ENCODE data around the gene CNTN4.

Gene CNTN4

DNA sequence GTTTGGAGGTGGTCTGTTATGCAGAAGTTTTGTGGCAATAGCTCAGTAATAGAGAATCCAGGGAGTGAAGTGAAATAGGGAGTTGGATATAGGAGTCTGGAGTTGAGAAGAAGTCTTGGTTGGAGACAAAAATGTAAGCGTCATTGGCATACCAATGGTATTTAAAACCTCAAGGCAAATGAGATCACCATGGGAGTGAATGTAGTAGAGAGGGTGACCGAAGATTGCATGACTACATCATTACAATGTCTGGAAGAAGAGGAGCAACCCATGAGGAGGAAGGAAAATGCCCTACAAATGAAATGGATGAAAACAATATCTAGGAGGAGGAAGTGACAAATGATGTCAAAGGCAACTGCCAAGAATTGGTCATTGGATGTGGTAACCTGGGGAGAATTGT is 54.4 kb downstream of the CNTN4 start:
- DNase-seq (ENCODE audit: low read depth): no peak

DNA sequence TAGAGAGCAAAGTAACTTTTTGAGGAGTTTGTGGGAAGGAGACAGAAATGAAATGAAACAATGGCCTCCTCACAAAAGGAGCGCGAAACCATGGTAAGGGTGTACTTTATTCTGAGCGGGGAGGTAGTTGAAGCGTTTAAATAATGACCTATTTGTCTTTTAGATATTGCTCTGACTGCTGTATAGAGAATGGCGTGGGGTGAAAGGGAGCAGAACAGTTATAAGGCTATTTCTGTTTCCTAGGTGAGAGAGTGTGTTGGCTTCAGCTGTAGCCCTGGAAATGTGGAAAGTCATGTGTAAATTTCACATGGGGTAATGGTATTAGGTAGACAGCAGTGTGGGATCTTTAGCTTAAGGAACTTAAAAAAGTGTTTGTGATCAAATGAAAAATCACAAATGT is 54.9 kb downstream of the CNTN4 start:
- DNase-seq (ENCODE audit: low read depth): no peak

DNA sequence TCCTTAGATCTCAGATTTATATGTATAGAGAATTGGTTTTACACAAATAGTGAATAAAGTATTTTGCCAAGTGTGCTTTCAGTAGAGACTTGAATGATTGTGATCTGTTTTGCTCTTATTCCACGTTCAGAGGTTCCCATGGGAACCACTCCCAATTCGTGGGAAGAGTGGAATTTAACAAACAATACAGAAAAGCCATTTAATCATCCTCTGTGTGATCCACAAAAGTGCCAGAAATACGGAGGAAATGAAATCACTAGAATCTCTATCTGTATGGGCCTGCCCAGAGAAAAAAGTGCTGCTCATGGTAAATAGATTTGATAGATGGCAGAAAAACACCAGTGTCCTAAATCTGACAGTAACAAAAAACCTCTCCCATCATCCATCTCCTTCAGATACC is 56.0 kb downstream of the CNTN4 start:
- DNase-seq (ENCODE audit: low read depth): no peak

DNA sequence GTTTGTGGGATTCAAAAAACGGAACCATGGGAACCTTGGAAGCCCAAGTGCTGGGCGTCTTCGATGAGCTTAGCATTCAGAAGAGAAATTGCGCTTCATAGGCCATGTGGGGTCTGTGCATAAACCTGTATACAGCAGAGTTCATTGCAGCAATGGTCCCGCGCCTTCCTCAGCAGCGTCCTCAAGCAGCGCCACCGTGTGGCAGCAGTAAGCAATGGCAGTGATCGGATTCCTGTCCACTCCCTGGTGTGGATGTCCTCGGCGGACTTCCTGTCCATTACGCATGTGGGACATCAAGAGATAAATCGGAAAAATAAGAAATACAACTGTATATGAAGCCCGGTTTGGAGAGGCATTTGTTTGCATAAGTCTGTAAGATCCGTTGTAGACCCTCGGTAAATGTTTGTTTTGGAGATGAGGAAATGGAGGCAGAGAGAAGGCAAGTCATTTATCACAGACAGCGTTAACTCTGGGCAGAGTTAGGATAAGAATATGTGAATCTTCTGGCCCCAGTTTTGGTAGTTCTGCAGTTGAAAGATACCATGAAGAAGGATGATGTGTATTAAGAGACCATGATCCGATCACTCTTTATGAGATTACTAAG is 57.7 kb downstream of the CNTN4 start:
- no peak for DNase-seq (ENCODE audit: low read depth)

DNA sequence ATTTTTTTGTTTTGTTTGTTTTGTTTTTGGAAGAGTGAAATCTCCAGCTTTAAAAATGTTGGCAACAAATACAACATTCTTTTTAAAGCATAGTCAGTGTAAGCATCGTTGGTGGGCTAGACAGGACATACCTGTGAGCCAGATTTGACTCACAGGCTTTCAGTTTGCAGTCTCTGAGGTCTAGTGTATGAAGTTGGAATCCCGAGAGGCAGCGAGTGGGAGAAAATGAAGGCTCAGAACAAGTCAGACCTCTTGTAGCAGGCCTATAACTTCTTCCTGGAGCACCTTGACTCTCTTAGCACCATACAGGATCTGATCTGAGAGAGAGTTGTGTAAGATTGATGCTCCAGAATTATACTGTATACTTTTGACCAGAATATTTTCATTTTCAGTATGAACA is 60.2 kb downstream of the CNTN4 start:
- DNase-seq (ENCODE audit: low read depth): no peak

DNA sequence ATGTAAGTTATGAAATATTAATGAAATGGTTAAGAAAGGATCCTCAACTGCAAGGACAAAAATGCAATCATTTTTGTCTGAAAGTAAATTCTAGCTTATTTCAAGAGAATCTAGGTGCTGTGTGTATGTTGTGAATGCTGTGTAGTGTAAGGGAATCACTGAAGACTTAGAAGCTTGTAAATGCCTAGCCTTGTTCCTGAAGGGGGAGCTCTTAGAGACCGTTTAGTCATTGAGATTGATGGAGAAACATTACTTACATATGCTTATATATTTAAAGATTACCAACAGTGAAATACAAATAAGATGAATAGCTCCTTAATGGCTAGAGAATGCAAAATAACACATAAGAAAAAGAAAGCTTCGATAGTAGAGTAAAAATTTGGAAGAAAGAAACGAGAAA is 67.9 kb downstream of the CNTN4 start:
- DNase-seq (ENCODE audit: low read depth): no peak

DNA sequence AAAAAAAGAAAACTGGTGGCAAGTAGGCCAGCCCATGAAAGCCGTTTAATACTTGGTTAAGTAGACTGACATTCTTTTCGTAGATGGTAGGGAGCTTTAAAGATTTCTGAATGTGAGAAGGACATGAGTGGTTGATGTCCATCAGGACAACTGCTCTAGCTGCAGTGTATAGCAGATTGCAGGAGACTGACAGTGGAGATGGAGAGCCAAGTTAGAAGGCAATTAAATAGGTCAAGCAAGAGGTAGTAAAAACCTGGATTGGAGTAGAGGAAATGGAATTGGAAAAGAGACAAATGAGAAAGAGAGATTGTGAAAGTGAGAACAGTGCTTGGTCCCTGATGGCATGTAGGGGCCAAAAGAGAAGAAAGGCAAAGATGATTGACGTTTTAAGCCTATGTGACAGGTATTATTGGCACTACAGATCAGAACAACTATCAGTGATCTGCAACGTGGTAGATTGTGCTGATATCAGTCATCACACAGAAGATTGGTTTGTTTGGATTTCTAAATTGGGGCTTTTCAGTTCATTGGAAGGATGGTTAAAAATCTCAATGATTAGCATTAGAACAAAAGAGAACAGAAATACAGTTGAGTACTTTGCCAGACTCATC is 74.0 kb downstream of the CNTN4 start:
- no peak for DNase-seq (ENCODE audit: low read depth)

DNA sequence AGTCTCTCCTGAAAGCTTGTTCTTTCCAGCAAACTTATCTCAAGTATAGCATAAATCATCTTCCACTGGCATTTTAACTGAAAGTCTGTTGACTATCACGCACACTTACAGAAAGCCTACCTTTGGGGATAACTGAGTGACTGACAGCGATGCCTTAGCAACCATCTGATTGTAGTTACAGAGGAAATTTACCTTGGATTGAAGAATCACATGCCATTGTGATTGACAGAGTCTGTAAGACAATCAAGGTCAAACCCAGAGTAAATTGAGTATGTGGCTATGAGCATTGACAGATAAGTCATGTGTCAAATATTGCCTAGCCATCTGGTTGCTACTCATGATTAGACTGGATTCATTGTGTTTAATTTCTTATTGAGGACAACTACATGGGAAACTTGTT is 82.0 kb downstream of the CNTN4 start:
- DNase-seq (ENCODE audit: low read depth): no peak

DNA sequence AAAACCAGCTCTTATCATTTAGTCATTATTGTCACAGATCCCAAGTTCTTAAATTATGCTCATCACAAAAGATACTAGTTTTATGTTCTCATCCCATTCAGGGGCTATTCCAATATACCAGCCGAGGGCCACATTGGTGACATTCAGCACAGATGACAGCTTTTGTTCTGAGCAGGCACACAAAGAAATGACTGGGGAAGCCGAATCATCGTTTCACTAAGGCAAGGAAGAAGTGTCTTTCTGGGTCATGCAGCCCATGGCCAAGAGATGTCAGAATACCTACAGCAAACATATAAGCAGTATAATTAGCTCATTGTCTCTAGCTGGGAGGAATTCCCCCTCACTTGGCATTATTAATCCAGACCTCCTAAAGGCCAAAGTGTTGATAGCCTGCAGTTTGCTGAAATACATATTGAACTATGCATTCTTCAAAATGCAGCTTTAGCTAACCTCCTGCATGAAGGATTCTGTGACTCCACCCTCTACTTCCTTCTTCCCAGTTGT is 100.2 kb downstream of the CNTN4 start:
- DNase-seq (ENCODE audit: low read depth): no peak

DNA sequence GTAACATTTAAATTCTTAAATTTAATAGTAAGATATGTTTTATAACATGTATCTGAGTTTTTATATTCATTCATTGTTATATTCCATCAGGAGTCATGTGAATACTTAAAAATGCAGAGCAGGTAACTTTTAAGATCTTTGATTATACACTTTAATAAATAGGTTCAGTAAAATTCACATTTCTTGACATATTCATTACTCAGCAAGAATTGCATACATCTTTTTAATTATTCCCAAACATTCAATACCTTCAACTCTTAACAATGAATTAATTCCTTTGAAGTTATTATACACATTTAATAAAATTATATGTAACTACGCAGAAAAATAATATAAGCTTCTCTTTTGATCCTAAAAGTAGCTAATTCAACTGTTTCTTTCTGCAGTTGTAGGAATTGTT is 105.4 kb downstream of the CNTN4 start:
- DNase-seq (ENCODE audit: low read depth): no peak

DNA sequence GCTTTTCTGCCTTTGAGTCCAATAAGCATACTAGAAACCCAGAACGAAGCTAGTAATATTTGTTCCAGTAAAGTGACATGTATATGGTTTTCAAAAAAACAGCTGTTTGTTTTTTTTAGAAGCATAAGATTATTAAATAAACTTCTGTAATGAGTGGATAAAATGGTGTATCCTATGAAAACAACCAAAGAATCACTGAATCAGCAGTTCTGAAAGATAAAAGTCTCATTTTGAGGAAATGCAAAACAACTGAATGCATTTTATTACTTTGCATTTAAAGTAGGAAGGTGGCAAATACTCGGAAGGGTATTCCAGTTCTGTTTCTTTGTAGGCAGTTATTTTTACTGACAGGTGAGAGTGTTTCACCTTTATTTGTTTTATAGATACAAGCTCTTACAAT is 107.0 kb downstream of the CNTN4 start:
- no peak for DNase-seq (ENCODE audit: low read depth)

DNA sequence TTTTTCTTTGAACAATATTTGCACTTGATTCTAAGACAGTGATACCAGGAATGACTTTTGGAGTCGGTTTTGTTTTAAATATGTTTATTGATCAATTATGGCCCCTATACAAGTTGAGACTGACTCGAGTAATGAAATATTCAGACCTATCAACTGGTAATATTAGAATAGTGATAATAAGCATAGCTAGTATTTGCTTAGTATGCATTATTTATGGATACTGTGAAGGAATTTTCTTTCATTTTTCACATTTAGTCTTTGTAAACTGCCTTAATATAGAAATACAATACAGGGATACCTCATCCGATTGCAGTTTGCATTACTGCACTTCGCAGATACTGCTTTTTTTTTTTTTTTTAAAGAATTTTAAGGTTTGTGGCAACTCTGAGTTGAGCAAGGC is 107.9 kb downstream of the CNTN4 start:
- DNase-seq (ENCODE audit: low read depth): no peak

DNA sequence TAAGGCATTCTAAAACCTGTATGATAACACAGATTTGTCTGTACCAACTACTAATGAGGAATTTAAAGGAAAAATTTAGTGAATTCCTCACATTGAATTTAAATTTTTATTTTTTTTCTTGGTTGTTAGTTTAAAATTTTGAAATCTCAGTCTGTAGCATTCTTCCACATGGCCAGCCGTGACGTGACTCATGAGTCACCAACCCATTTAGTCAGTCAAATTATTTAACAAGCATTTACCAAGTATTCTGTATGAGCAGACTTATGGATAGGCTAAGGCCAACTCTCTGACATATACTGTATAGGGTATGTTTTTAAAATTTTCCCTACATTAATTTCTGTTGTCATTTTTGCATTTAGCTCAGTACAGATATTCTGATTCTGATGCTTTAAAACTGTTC is 112.9 kb downstream of the CNTN4 start:
- DNase-seq (ENCODE audit: low read depth): no peak

DNA sequence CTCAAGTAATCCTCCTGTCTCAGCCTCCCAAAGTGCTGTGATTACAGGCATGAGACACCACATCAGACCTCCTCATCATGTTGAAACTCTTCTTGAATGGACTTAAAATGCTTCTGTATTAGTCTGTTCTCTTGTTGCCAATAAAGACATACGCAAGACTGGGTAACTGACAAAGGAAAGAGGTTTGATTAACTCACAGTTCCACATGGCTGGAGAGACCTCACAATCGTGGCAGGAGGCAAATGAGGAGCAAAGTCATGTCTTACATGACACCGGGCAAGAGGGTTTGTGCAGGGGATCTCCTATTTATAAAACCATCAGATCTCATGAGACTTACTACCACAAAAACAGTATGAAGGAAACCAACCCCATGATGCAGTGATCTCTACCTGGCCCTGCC is 113.5 kb downstream of the CNTN4 start:
- DNase-seq (ENCODE audit: low read depth): no peak

DNA sequence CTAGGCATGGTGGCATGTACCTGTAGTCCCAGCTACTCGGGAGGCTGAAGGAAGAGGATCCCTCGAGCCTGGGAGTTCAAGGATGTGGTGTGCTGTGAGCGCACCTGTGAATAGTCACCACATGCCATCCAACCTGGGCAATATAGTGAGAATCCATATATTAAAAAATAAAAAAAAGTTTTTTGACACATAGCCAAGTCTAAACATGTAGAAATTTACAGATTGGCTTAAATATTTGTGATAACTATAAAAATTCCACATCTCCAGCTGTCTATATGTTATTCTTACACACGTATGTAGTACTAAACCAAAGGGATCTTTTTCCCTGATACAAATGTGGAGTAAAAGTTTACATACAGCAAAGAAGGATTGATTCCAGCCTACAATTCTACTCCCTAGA is 119.7 kb downstream of the CNTN4 start:
- DNase-seq (ENCODE audit: low read depth): no peak

DNA sequence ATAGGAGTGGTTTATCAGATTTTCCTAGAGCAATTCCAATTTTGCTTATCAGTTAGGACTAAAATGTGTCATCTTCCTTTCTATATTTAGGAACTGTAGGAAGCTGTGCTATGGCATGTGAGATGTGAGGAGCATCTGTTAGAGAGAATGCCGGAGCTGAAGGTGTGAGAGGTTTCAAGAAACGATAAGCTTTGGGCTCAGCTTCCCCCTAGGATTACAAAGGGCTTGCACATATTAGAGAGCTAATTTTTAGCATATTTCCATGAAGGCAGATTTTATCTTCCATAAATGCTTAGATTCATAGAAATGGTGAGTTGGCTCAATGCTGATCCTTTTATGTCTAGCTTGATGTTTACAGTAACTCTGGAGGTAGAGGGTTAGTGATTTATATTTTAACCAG is 120.2 kb downstream of the CNTN4 start:
- DNase-seq (ENCODE audit: low read depth): no peak

DNA sequence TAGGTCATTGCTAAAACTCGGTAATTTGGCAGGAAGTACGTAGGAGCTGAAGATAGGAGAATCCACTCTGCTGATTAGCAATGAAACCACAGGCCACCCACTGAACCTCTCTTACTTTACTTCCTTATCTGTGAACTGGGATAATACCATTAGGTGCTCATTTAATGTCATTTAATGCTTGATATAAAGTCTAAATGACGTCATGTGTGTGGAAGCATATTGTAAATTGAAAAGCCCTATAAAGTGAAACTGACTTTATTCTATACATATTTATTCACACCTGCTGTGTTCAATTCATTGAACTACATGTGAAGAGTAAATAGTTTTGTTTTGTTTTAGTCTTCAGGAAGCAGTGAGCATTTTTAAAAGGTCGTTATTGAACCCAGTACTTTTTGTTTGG is 137.5 kb downstream of the CNTN4 start:
- no peak for DNase-seq (ENCODE audit: low read depth)

DNA sequence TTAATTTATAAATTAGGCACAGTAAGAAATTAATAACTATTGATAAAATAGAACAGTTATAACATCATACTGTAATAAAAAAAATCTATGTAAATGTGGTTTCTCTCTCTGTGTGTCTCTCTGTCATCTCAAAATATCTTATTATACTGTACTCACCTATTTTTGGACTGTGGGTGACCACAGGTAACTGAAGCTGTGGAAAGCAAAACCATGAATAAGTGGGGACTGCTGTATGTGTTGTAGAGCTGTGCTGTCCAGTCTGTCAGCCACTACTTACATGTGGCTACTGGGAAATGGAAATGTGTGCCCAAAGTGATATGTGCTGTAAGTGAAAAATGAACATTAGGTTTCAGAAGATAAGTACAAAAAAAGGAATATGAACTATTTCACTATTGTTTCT is 145.5 kb downstream of the CNTN4 start:
- DNase-seq (ENCODE audit: low read depth): no peak

DNA sequence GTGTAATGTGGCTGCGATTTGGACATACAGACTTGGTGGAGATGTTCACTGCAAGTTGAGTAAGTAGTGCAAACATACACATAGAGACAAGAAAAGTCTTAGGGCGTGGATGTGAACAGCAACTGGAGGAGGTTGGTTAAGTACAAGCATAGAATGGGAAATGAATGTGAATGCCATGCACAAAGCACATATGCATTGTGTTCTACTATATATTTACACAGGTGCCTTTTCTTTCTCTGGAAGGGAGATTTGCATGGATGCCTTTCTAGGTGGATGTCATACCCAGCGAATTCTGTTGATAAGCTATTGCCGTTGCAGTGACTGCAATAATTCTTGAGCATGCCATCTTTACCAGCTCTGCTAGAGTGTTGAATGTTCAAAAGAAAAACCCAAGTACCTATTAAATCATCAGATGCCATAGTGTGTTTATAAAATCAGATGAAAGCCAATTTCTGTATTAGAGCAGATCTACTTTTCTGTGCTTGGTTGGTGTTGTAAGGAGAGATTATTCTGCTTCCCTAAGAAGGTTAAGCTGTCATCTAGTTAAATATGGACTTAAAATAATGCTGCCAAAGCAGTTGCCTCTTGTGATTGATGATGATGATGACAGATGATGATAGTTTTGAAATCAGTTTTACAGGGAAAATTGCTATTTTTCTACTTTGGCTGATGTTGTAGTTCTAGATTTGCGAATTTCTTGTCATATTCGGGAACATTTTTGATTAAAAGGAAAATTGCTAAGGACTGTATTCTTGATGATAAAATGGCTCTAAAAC is 148.4 kb downstream of the CNTN4 start:
- DNase-seq (ENCODE audit: low read depth): no peak

DNA sequence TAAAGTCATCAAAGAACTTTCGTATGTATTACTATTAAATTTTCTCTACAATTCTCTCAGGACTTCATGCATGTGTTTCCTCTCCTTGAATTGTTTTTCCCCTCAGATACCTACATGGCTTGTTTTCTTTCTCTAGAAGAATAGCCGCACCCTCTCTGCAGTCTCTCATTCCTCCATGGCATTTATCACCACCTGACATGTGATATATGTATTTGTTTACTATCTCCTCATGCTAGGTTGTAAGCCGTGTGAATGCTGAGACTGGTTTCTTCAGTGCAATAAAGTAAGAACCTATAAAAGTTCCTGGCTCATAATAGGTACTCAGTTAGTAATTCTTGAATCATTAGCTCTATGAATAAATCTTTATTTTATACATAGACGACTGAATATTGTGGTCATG is 149.2 kb downstream of the CNTN4 start:
- DNase-seq (ENCODE audit: low read depth): no peak

DNA sequence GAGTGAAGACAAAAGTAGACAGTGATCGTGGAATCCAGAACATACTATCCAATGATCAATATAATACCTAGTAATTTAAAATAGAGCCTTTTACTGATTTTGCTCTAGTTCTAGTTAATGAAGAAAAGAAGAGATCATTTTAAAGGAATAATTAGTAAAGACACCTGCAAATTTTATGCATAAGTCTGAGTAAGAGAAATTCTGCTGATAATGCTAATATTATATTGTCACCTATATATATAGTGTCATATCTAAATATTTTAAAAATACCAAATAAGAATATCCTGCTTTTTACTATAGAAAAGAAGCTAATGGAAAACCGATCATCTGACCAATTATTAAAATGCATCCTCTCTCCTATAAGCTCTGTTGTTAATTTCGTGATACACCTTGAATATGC is 152.1 kb downstream of the CNTN4 start:
- DNase-seq (ENCODE audit: low read depth): no peak

DNA sequence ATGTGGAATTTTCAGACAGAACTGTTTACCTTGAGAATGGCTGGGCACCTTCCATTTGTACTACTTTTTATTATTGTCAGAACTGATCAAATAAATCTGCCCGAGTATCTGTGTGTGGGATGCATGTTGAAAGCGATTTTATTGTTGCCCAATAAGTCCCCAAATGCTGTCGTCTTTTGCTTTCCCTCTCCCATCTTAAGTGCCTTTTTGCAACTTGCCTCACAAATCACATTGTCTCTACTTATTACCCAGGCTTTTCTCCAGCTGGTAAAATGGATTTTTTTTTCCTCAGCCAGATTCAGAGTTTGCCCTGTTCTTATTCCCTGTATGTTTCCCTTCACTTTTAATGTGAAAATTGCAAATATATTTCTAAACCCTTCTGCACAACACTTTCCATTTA is 163.1 kb downstream of the CNTN4 start:
- DNase-seq (ENCODE audit: low read depth): no peak

DNA sequence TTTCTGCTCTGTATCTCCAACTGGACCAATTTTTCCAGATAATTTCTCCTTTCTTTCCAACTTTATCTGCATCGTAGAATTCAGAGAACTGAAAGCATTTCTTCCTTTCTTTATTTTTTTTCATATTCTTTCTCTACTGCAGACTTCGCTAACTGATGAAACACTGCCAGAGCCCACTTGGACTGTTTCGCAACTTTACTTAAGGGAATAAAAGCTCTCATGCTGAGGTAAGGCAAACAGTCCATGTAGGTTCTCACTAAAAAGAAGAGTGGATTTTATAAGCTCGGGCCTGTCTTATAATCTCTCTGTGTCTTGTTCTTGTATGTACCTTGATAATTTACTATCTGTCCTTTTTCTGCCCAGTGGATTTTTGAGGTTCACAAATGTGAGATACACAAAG is 163.5 kb downstream of the CNTN4 start:
- no peak for DNase-seq (ENCODE audit: low read depth)

DNA sequence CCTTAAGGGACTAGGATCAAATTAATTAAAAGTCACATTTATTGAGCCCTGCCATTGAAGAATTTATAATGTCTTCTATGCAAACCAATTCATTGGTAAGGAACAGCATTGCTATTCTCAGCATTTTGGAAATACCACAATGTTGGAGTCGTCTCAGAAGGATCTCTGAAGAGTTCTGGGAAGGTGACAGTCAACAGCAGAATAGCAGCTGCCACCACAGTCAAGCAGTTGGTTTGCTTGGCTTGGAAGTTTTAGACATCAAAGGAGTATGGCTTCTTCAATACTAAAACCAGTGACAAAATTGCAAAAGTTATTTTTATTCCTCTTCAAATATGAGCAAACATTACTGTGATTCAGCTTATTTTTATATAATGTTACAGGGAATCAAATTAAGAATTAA is 167.9 kb downstream of the CNTN4 start:
- no peak for DNase-seq (ENCODE audit: low read depth)
